ENCODE measurements around the gene PSMC4.

GRCh38 chr19:39941615-39942365 lies 29.2 kb upstream of the PSMC4 start:
- TF ChIP-seq, protein P1, sequence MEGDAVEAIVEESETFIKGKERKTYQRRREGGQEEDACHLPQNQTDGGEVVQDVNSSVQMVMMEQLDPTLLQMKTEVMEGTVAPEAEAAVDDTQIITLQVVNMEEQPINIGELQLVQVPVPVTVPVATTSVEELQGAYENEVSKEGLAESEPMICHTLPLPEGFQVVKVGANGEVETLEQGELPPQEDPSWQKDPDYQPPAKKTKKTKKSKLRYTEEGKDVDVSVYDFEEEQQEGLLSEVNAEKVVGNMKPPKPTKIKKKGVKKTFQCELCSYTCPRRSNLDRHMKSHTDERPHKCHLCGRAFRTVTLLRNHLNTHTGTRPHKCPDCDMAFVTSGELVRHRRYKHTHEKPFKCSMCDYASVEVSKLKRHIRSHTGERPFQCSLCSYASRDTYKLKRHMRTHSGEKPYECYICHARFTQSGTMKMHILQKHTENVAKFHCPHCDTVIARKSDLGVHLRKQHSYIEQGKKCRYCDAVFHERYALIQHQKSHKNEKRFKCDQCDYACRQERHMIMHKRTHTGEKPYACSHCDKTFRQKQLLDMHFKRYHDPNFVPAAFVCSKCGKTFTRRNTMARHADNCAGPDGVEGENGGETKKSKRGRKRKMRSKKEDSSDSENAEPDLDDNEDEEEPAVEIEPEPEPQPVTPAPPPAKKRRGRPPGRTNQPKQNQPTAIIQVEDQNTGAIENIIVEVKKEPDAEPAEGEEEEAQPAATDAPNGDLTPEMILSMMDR (IDR thresholded peaks at IDR 0.05) = no peak
- TF ChIP-seq POLR2A (IDR thresholded peaks at IDR 0.05) = no peak
